WERI-Rb-1 (cell line): ENCODE results near the gene PGAM2.
A peak's percentile ranks its signal among the peaks of the same experiment; 100 is the strongest.

Experiments
- DNase-seq: peaks from one replicate; pipeline ENCODE4 v3.0.0-alpha.2; 2020
- H3K27ac ChIP-seq: fragments of 250-450 bp; sonication (Bioruptor Pico); 2 replicates; pipeline ENCODE4 v1.5.1; 2020; ENCODE audit warnings: mild to moderate bottlenecking, moderate library complexity
- H3K27me3 ChIP-seq: fragments of 250-450 bp; sonication (Bioruptor Pico); 2 replicates; pipeline ENCODE4 v1.5.1; 2021; ENCODE audit warnings: mild to moderate bottlenecking, low read depth, moderate library complexity; ENCODE audit not compliant: insufficient read depth, severe bottlenecking
- H3K36me3 ChIP-seq: fragments of 250-450 bp; sonication (Bioruptor Pico); 2 replicates; pipeline ENCODE4 v1.5.1; 2020; ENCODE audit warnings: mild to moderate bottlenecking, moderate library complexity
- H3K4me3 ChIP-seq: 2 replicates; pipeline ENCODE4 v1.5.1; 2011; ENCODE audit warnings: low read depth, mild to moderate bottlenecking, control low read depth, low read length
- H3K9me3 ChIP-seq: fragments of 250-450 bp; sonication (Bioruptor Pico); 2 replicates; pipeline ENCODE4 v1.5.1; 2021; ENCODE audit warnings: mild to moderate bottlenecking, moderate library complexity; ENCODE audit not compliant: severe bottlenecking
- CTCF ChIP-seq: IDR thresholded peaks from 2 replicates; pipeline ENCODE4 v1.5.1; 2011; ENCODE audit warnings: low read depth, mild to moderate bottlenecking, control low read depth, inconsistent platforms, low read length

The PGAM2 gene

GRCh38 chr7:44103923-44104859 lies 38.8 kb upstream of the PGAM2 start, which contains the start of gene AEBP1:
Gene AEBP1, plus strand, starts transcription at chr7:44104345. Its CDS starts 321 bp downstream, at chr7:44104666.
- H3K36me3 ChIP-seq = peaks cover 21% of the 10 kb centered on the region
- peak; percentile 28; the same call in 1 of the 2 replicates for TF ChIP-seq CTCF
- no peaks in the 10 kb centered on the region for H3K9me3 ChIP-seq
- peak; percentile 63 for DNase-seq
- H3K27me3 ChIP-seq = no peaks in the 10 kb centered on the region
- peak within 1 kb of the TSS; percentile 46 for H3K4me3 ChIP-seq
- peak within 1 kb of the TSS; percentile 63 for H3K27ac ChIP-seq

GRCh38 chr7:44103566-44103922 lies 38.2 kb upstream of the PGAM2 start:
- TF ChIP-seq CTCF = no peak
- no peak for DNase-seq
- H3K9me3 ChIP-seq = no peaks in the 10 kb centered on the region
- H3K4me3 ChIP-seq = peak overlapping the region; percentile 22; the same call in 1 of the 2 replicates
- H3K36me3 ChIP-seq = peaks cover 17% of the 10 kb centered on the region
- H3K27ac ChIP-seq = no peak overlapping the region
- no peaks in the 10 kb centered on the region for H3K27me3 ChIP-seq

- no peak overlapping the region for H3K4me3 ChIP-seq
- H3K27ac ChIP-seq = no peak overlapping the region
- no peaks in the 10 kb centered on the region for H3K9me3 ChIP-seq
- DNase-seq = no peak
- TF ChIP-seq CTCF = no peak
- H3K36me3 ChIP-seq = peaks cover 14% of the 10 kb centered on the region
- H3K27me3 ChIP-seq = no peaks in the 10 kb centered on the region
Observed at GRCh38 chr7:44102846-44103565, 37.6 kb upstream of the PGAM2 start.

- no peak overlapping the region for H3K4me3 ChIP-seq
- no peak overlapping the region for H3K27ac ChIP-seq
- H3K9me3 ChIP-seq = no peaks in the 10 kb centered on the region
- no peak for TF ChIP-seq CTCF
- peaks cover 10% of the 10 kb centered on the region for H3K36me3 ChIP-seq
- no peak for DNase-seq
- H3K27me3 ChIP-seq = no peaks in the 10 kb centered on the region
Observed at GRCh38 chr7:44101966-44102845, 36.8 kb upstream of the PGAM2 start.

GRCh38 chr7:44101303-44101965 lies 36.1 kb upstream of the PGAM2 start:
- no peak overlapping the region for H3K4me3 ChIP-seq
- no peak overlapping the region for H3K27ac ChIP-seq
- DNase-seq = no peak
- no peaks in the 10 kb centered on the region for H3K9me3 ChIP-seq
- peaks cover 5% of the 10 kb centered on the region for H3K36me3 ChIP-seq
- H3K27me3 ChIP-seq = no peaks in the 10 kb centered on the region
- no peak for TF ChIP-seq CTCF
